ENCODE data around the gene ARL3.

GRCh38 chr10:102713814-102714620 lies at the start of gene ARL3:
- peak; percentile 52 for TF ChIP-seq CTCF (IDR thresholded peaks at IDR 0.05; ENCODE audit: low read depth, low read length, poor library complexity, severe bottlenecking)
- no peak for TF ChIP-seq EZH2phosphoT487 (IDR thresholded peaks at IDR 0.05; ENCODE audit: borderline replicate concordance, low read length)
